Left lung (tissue), 10 donors: ENCODE measurements around the gene EEPD1. TPM values are rescaled to one million over a fixed set of nuclear protein-coding genes. Genes with fewer than 3 reads are reported as not detected.

Experiments
- ATAC-seq: fragments of 200-7000 bp; cut with Tn5 transposase; one replicate; pipeline ENCODE4 v1.9.1; 2020; ENCODE audit warnings: moderate library complexity
- DNase-seq, 4 donors: peaks; one replicate each; pipeline ENCODE4 v3.0.0-alpha.2; 2013 to 2020
- H3K27ac ChIP-seq, 2 donors: fragments of 200-600 bp; sonication (generic) in 1 of 2; one replicate each; pipeline versions ENCODE4 v1.5.0 to v1.8.0; 2020 to 2021
- H3K27me3 ChIP-seq, 2 donors: fragments of 200-600 bp; sonication (generic) in 1 of 2; one replicate each; pipeline versions ENCODE4 v1.5.0 to v1.8.0; 2020 to 2021
- H3K36me3 ChIP-seq, 2 donors: fragments of 200-600 bp; sonication (generic) in 1 of 2; one replicate each; pipeline versions ENCODE4 v1.5.0 to v1.8.0; 2020 to 2021
- H3K4me1 ChIP-seq, 2 donors: fragments of 200-600 bp; one replicate each; pipeline ENCODE4 v1.8.0; 2021
- H3K4me3 ChIP-seq, 2 donors: fragments of 200-600 bp; sonication (generic) in 1 of 2; one replicate each; pipeline versions ENCODE4 v1.5.0 to v1.8.0; 2020 to 2021; ENCODE audit warnings: mild to moderate bottlenecking in 1 of 2
- H3K9me3 ChIP-seq, 2 donors: fragments of 200-600 bp; sonication (generic) in 1 of 2; one replicate each; pipeline versions ENCODE4 v1.5.0 to v1.8.0; 2020 to 2021
- intact Hi-C, 2 donors: fragments of 100-400 bp; cut with DNase I; formaldehyde crosslinking; loops; one replicate each; pipeline versions ENCODE4 v1.11.2 to v1.14.2; 2022
- polyA plus RNA-seq, 6 donors: library from polyadenylated mRNA; unstranded; fragments of 120-200 nt; gene quantifications; one replicate each; pipeline ENCODE4 v1.2.1, GENCODE V29; 2013; ENCODE audit not compliant: insufficient read length in 6 of 6
- total RNA-seq, 2 donors: library from RNA; stranded (reverse); fragmentation: NEBNext Ultra II Directional; extraction: Animal tissue kit (Norgen Biotek cat#: 25700); gene quantifications; one replicate each; pipeline ENCODE4 v1.2.1, GENCODE V29; 2021
- TF ChIP-seq, protein P1 (sequence below), 2 donors: fragments of 200-600 bp; sonication (generic) in 1 of 2; IDR thresholded peaks; one replicate each; pipeline versions ENCODE4 v1.5.0 to v1.8.0; 2021; ENCODE audit warnings: antibody characterized with exemption in 2 of 2
- donor health status: DM: no; HTN: yes; CAD: no.
- donor health status: DM: no; HTN: no; CAD: no.

Gene EEPD1
- total and polyA plus RNA-seq, 8 donors = 7.8 to 22.8 (median 19.0) TPM

DNA sequence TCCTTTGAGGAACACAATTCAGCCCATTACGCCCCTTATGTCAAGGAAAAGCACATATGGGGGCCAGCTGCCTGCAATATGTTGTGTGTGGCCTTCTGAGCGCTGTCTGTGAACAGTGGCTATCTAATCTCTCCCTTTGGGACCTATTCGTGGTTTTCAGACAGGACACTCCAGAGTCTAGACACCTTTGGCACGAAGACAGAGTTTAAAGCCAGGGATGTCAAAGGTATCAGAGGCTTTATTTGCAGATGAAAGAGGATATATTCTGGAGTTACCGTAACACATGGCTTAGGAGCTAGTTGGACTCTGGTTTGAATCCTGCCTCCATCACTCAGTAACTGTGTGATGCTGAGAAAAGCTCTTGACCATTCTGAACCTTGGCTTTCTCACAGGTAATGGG is 14.8 kb upstream of the EEPD1 start:
- DNase-seq = no peak
- ATAC-seq = no peak
- Histone ChIP-seq H3K4me1 (no peaks in the 10 kb centered on the region), H3K27me3 (no peaks in the 10 kb centered on the region), H3K36me3 (no peaks in the 10 kb centered on the region), H3K4me3 (no peak overlapping the region), H3K27ac (no peak overlapping the region), H3K9me3 (peaks cover 0 to 6% of the 10 kb centered on the region in 2 donors)
- TF ChIP-seq, protein P1, sequence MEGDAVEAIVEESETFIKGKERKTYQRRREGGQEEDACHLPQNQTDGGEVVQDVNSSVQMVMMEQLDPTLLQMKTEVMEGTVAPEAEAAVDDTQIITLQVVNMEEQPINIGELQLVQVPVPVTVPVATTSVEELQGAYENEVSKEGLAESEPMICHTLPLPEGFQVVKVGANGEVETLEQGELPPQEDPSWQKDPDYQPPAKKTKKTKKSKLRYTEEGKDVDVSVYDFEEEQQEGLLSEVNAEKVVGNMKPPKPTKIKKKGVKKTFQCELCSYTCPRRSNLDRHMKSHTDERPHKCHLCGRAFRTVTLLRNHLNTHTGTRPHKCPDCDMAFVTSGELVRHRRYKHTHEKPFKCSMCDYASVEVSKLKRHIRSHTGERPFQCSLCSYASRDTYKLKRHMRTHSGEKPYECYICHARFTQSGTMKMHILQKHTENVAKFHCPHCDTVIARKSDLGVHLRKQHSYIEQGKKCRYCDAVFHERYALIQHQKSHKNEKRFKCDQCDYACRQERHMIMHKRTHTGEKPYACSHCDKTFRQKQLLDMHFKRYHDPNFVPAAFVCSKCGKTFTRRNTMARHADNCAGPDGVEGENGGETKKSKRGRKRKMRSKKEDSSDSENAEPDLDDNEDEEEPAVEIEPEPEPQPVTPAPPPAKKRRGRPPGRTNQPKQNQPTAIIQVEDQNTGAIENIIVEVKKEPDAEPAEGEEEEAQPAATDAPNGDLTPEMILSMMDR (IDR thresholded peaks at IDR 0.05) = no peak
- intact Hi-C loops = no loop called here

DNA sequence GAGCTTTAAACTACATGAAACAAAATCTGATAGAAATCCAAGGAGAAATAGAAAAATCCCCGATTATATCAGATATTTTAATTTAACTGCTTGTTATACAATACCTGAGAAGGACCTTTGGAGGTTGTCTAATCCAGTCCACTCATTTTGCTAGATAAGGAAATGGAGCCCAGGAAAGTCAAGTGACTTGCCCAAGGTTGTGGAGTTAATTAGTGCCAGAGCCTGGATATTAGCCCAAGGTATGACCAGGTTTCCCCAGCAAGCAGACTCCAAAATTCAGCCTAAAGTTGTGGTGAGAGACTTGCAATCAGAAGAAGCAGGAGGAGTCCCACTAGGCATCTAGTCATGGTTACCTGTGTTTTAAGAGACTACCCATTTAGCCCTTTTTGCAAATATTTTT is 11.7 kb upstream of the EEPD1 start:
- TF ChIP-seq, protein P1 (IDR thresholded peaks at IDR 0.05) = no peak
- Histone ChIP-seq H3K27ac (no peak overlapping the region), H3K4me1 (peaks cover 0 to 13% of the 10 kb centered on the region in 2 donors), H3K36me3 (no peaks in the 10 kb centered on the region), H3K9me3 (peaks cover 0 to 6% of the 10 kb centered on the region in 2 donors), H3K27me3 (no peaks in the 10 kb centered on the region), H3K4me3 (no peak overlapping the region)
- no peak for DNase-seq
- ATAC-seq = no peak
- intact Hi-C loops = no loop called here

DNA sequence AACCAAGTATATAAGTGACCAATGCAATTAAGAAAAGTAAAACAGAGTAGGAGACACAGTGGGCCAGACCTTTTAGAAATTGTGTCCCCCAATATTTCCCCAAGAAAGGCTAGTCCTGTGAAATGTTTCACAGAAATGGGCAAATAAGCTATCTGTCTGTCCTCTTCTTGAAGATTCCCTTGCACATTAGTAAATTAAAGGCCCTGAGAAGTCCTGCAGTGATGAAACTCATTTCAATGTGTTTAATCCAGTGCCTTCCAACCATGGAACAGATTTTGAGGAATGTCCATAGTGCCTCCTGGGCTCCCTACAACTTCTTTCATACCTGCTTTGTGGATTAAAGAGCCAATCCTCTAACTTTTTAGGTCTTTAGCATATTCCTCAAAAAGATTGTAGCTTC is 11.2 kb upstream of the EEPD1 start:
- no peak overlapping the region for H3K4me3 ChIP-seq
- TF ChIP-seq, protein P1 (IDR thresholded peaks at IDR 0.05) = no peak
- peaks cover 0 to 6% of the 10 kb centered on the region in 2 donors for H3K9me3 ChIP-seq
- no peak for DNase-seq
- no peaks in the 10 kb centered on the region for H3K36me3 ChIP-seq
- H3K27ac ChIP-seq = no peak overlapping the region
- H3K4me1 ChIP-seq = peaks cover 0 to 13% of the 10 kb centered on the region in 2 donors
- intact Hi-C loops = no loop called here
- no peaks in the 10 kb centered on the region for H3K27me3 ChIP-seq
- ATAC-seq = no peak

DNA sequence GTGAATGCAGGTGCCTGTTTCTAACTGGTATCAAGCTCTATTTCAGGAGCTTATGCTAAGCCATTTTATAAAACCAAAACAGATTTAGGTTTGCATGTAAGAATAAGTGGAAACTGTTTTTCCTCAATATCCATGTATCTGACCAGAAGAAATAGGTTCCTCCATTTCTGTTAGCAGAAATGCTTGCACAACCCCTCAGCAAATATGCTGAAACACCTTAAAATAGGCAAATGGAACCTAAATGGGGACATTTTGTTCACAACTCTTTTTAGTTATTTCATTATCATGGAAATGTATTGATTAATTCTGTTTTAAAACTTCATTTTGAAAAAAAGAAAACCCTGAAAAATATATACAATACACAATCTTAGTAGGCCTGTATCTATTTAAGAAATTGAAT is 8.9 kb upstream of the EEPD1 start:
- intact Hi-C loops = no loop called here
- no peak for ATAC-seq

DNA sequence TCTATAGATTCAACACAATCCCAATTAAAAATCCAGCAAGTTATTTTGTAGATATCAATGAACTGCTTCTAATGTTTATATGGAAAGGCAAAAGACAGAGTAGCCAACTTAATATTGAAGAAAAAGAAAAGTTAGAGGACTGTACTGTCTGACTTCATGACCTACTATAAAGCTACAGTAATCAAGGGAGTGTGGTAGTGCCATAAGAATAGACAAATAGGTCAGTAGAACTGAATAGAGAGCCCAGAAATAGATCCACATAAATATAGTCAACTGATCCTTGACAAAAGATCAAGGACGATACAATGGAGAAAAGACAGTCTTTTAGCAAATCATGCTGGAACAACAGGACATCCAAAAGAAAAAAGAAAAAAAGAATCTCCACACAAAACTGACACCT is 7.4 kb upstream of the EEPD1 start:
- peaks cover 0 to 13% of the 10 kb centered on the region in 2 donors for H3K4me1 ChIP-seq
- ATAC-seq = no peak
- TF ChIP-seq, protein P1 (IDR thresholded peaks at IDR 0.05) = no peak
- H3K36me3 ChIP-seq = no peaks in the 10 kb centered on the region
- intact Hi-C loops = no loop called here
- H3K27ac ChIP-seq = no peak overlapping the region
- DNase-seq = no peak
- H3K4me3 ChIP-seq = no peak overlapping the region
- H3K9me3 ChIP-seq = peaks cover 0 to 14% of the 10 kb centered on the region in 2 donors
- no peaks in the 10 kb centered on the region for H3K27me3 ChIP-seq

More for the DNA sequence above, 8.9 kb upstream of the EEPD1 start:
- Histone ChIP-seq H3K27me3 (no peaks in the 10 kb centered on the region), H3K4me3 (no peak overlapping the region), H3K4me1 (peaks cover 0 to 13% of the 10 kb centered on the region in 2 donors), H3K9me3 (peaks cover 0 to 15% of the 10 kb centered on the region in 2 donors), H3K27ac (no peak overlapping the region), H3K36me3 (no peaks in the 10 kb centered on the region)
- DNase-seq = no peak
- TF ChIP-seq, protein P1 (IDR thresholded peaks at IDR 0.05) = no peak
